HL-60/S4 (cell line): ENCODE results near the gene UPF3B.
"Not testable (repeated sequence)": the region's sequence is repeated elsewhere in the genome, so short reads cannot be mapped to it uniquely, and the experiment has no call there.

Experiments used
- in situ Hi-C: fragments of 300-500 bp; cut with MboI; formaldehyde crosslinking; loops from 2 replicates; pipeline ENCODE4 v1.14.3; 2022; ENCODE audit warnings: low sequenced_read_pairs

Gene UPF3B

DNA sequence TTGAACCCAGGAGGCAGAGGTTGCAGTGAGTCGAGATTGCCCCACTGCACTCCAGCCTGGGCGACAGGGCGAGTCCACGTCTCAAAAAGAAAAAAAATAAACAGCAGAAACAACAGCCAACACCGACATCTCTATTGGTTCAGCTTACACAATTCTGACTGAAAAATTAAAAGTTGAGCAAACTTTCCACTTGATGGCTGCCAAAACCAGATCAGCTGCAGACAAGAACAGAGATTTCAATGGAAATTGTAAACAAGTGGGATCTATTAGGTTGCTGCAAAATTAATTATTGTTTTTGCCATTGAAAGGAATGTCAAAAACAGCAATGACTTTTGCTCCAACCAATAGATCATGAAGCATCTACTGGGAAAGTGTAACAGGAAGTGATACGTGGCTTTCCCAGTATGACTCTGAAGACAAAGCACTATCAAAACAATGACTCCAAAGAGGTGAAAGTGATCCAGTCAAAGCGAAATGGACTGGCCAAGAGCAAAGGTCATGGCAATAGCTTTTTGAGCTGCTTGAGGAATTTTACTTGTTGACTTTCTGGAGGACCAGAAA lies 26.3 kb downstream of the UPF3B start:
- in situ Hi-C loops, result no loop called here

- in situ Hi-C loops, result not testable (repeated sequence)
Observed at GRCh38 chrX:119824221-119824620, 28.5 kb downstream of the UPF3B start.

DNA sequence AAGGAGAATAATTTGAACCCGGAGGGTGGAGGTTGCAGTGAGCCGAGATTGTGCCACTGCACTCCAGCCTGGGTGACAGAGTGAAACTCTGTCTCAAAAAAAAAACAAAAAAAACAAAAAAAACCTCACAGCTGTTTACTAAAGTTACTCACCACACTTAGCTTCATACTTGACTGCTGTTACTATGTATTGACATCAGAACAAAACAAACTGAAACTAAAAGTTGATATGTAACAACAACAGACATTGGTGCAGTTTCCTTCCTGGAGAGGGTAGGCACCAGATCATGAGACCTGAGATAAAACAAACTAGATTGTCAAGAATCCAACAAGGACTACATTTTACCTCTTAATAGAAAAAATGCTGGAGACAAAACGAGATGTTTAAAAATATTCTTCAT lies 31.1 kb downstream of the UPF3B start:
- in situ Hi-C loops, result not testable (repeated sequence)

DNA sequence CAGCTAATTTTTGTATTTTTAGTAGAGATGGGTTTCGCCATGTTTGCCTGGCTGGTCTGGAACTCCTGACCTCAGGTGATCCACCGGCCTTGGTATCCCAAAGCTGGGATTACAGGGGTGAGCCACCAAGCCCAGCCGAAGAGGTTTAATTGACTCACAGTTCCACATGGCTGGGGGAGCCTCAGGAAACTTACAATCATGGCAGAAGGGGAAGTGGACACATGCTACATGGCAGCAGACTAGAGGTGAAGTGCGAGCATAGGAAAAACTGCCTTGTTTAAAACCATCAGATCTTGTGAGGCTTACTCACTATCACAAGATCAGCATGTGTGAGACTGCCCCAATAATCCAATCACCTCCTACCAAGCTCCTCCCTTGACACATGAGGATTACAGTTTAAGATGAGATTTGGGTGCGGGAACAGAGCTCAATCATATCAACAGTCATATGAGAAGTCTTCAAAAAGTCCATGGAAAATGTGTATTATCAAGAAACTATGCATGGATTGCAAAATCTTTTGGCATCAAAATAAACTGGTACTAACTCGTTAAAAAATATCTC lies 35.6 kb downstream of the UPF3B start:
- in situ Hi-C loops, result no loop called here

DNA sequence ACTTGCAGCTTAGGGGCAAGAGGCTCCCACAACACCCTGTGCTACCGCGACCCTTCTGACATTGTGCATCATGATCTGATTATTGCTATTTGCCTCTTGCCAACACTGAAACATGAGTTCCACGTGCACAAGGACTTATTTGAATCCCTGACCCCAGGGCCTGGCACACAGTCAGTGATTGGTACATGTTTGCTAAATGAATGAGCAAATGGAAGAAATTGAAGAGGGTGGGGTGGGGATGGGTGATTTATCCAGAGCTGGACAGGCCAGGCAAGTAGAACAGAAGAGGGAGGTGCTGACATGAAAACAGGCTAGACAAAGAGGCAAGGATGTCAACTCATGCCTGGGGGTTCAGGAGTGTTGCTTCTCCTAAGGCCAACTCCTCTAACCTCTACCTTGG lies 36.5 kb downstream of the UPF3B start:
- in situ Hi-C loops, result no loop called here

GRCh38 chrX:119809185-119809666 lies 43.5 kb downstream of the UPF3B start:
- in situ Hi-C loops, result no loop called here

DNA sequence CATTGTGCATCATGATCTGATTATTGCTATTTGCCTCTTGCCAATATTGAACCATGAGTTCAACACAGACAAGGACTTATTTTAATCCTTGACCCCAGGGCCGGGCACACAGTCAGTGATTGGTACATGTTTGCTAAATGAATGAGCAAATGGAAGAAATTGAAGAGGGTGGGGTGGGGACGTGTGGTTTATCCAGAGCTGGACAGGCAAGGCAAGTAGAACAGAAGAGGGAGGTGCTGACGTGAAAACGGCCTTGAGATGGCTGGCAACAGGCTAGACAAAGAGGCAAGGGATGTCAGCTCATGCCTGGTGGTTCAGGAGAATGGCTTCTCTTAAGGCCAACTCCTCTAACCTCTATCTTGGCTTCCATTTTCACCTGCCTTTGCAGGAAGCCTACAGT lies 44.3 kb downstream of the UPF3B start:
- in situ Hi-C loops, result not testable (repeated sequence)

DNA sequence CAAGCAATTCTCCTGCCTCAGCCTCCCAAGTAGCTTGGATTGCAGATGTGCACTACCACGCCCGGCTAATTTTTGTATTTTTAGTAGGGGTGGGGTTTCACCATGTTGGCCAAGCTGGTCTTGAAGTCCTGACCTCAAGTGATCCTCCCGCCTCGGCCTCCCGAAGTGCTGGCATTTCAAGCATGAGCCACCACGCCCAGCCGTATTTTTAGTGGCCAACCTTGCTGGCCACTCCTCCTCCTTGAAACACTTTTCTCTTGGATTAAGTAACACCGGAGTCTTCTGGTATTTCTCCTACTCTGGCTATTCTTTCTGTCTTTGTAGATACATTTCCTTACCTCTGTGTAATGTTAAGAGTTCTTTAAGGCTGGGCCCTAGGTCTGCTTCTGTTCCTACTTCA lies 50.2 kb downstream of the UPF3B start:
- in situ Hi-C loops, result no loop called here

DNA sequence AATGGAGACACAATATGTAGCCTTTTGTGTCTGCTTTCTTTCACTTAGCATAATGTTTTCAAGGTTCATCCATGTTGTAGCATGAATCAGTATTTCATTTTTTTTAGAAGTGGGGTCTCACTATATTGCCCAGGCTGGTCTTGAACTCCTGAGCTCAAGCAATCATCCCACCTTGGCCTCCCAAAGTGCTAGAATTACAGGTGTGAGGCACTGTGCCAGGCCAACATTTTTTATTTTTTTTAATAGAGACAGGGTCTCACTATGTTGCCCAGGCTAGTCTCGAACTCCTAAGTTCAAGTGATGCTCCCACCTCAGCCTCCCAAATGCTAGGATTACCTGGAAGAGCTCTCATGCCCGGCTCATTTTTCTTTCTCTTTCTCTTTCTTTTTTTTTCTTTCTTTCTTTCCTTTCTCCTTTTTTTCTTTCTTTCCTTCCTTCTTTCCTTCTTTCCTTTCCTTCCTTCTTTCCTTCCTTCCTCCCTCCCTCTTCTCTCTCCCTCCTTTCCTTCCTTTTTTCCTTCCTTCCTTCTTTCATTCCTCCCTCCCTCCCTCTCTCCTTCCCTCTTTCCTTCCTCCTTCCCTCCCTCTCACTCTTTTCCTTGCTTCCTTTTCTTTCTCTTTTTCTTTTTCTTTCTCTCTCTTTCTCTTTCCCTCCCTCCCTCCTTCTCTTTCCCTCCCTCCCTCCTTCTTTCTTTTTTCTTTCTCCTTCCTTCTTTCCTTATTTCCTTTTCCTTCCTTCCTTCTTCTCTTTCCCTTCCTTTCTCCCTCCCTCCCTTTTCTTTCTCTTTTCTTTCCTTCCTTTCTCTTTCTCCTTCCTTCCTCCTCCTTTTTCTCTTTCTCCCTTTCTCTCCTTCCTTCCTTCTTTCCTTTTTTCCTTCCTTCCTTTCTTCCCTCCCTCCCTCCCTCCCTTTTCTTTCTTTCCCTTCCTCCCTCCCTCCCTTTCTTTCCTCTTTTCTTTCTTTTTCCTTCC lies 51.2 kb downstream of the UPF3B start:
- in situ Hi-C loops, result no loop called here

GRCh38 chrX:119791437-119792231 lies 61.1 kb downstream of the UPF3B start, which contains the start of gene RPL39:
RPL39 (minus strand) TSS chrX:119791630; CDS start chrX:119791576, 54 bp downstream.
- in situ Hi-C loops, result no loop called here

DNA sequence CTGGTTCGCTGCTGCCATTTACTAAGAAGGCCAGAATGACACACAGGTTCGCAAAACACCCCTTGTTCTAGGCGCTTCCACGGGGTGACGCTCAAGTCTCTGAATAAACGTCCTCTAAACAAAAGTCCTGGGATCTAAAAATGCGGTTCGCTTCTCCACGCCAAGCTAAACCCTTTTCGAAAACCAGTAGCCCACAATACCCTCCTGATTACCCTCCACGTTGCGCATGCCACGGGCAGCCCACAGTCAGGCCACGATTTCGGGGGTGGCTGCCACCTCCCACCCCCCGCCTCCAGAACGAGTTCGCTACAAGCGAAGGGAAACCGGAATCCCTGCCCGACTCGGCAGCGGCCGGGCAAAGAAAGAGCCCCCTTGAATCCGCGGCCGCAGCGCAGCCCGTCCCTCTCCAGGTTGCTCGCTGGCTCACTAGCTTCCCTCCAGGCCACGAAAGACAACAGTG lies 61.8 kb downstream of the UPF3B start:
- in situ Hi-C loops, result no loop called here

GRCh38 chrX:119784747-119785446 lies 67.9 kb downstream of the UPF3B start:
- in situ Hi-C loops, result no loop called here
